ENCODE data around the gene ARMC5.

- TF ChIP-seq POLR2A (IDR thresholded peaks at IDR 0.05; ENCODE audit: low read depth) = no peak
- TF ChIP-seq POLR2AphosphoS5 (IDR thresholded peaks at IDR 0.05) = no peak
Observed at GRCh38 chr16:31508706-31509195, 49.5 kb downstream of the ARMC5 start.

Measured in esophagus muscularis mucosa (tissue), 2 donors.